Endodermal cell (in vitro differentiated cells): ENCODE measurements around the gene ZCCHC17. TPM values are rescaled to one million over a fixed set of nuclear protein-coding genes. Genes with fewer than 3 reads are reported as not detected.

Experiments used
- DNase-seq: peaks from one replicate; pipeline ENCODE4 v3.0.0-alpha.2; 2017
- H3K27ac ChIP-seq: 2 replicates; pipeline ENCODE4 v1.5.1; 2013; ENCODE audit warnings: mild to moderate bottlenecking, low read depth, low read length, moderate library complexity
- H3K27me3 ChIP-seq: 2 replicates; pipeline ENCODE4 v1.6.1; 2013; ENCODE audit warnings: mild to moderate bottlenecking, low read length, moderate library complexity; ENCODE audit not compliant: insufficient read depth, control insufficient read depth, poor library complexity, severe bottlenecking
- H3K36me3 ChIP-seq: 2 replicates; pipeline ENCODE4 v1.7.0; 2013; ENCODE audit warnings: mild to moderate bottlenecking, low read length, moderate library complexity; ENCODE audit not compliant: control insufficient read depth, insufficient read depth
- H3K4me1 ChIP-seq: one replicate; pipeline ENCODE4 v1.7.0; 2013; ENCODE audit warnings: low read length; ENCODE audit not compliant: control insufficient read depth, insufficient read depth
- H3K4me3 ChIP-seq: 2 replicates; pipeline ENCODE4 v1.5.1; 2013; ENCODE audit warnings: mild to moderate bottlenecking, low read length, moderate library complexity
- H3K9ac ChIP-seq: 2 replicates; pipeline ENCODE4 v1.6.1; 2013; ENCODE audit warnings: mild to moderate bottlenecking, low read length, moderate library complexity; ENCODE audit not compliant: poor library complexity, severe bottlenecking; ENCODE audit errors: extremely low read depth
- H3K9me3 ChIP-seq: 2 replicates; pipeline ENCODE4 v1.6.1; 2013; ENCODE audit warnings: mild to moderate bottlenecking, low read length, moderate library complexity; ENCODE audit not compliant: control insufficient read depth
- H3K27ac Mint-ChIP-seq: 2 replicates; pipeline ENCODE4 v1.8.0; 2020; ENCODE audit warnings: mixed read lengths
- H3K27me3 Mint-ChIP-seq: 2 replicates; pipeline ENCODE4 v1.8.0; 2021; ENCODE audit warnings: mild to moderate bottlenecking, mixed read lengths; ENCODE audit not compliant: insufficient read depth
- H3K36me3 Mint-ChIP-seq: 2 replicates; pipeline ENCODE4 v1.8.0; 2020; ENCODE audit warnings: low read depth, mixed read lengths
- H3K4me1 Mint-ChIP-seq: 2 replicates; pipeline ENCODE4 v1.8.0; 2020; ENCODE audit warnings: mixed read lengths
- H3K4me3 Mint-ChIP-seq: 2 replicates; pipeline ENCODE4 v1.8.0; 2020; ENCODE audit warnings: mild to moderate bottlenecking, moderate library complexity, mixed read lengths
- H3K9me3 Mint-ChIP-seq: 2 replicates; pipeline ENCODE4 v1.8.0; 2020; ENCODE audit warnings: mild to moderate bottlenecking, mixed read lengths
- WGBS, 2 experiments: methylation state at CpG; one replicate each; pipeline versions ENCODE4 v1.1.5 to v1.1.7; 2013; ENCODE audit warnings: missing lambda C conversion rate in 2 of 2, mixed read lengths in 1 of 2; ENCODE audit not compliant: insufficient coverage in 1 of 2, insufficient read length in 1 of 2; 5-methylcytosine and 5-hydroxymethylcytosine counted together
- total RNA-seq, 2 donors: library from RNA; stranded (reverse); fragmentation: NEBNext Ultra II Directional in 1 of 2; extraction: Animal tissue kit (Norgen Biotek cat#: 25700) in 1 of 2; gene quantifications; 2 replicates in 1 of 2; 3 replicates in 1 of 2; pipeline ENCODE4 v1.2.1, GENCODE V29; 2021
- TF ChIP-seq, protein P1 (sequence below): fragments of 200-600 bp; sonication (generic); conservative IDR thresholded peaks from 2 replicates; pipeline ENCODE4 v1.5.0; 2021; ENCODE audit warnings: antibody characterized with exemption, mild to moderate bottlenecking

The ZCCHC17 gene
- total RNA-seq, 2 donors from 2014 or later = 47.6 to 53.8 TPM

DNA sequence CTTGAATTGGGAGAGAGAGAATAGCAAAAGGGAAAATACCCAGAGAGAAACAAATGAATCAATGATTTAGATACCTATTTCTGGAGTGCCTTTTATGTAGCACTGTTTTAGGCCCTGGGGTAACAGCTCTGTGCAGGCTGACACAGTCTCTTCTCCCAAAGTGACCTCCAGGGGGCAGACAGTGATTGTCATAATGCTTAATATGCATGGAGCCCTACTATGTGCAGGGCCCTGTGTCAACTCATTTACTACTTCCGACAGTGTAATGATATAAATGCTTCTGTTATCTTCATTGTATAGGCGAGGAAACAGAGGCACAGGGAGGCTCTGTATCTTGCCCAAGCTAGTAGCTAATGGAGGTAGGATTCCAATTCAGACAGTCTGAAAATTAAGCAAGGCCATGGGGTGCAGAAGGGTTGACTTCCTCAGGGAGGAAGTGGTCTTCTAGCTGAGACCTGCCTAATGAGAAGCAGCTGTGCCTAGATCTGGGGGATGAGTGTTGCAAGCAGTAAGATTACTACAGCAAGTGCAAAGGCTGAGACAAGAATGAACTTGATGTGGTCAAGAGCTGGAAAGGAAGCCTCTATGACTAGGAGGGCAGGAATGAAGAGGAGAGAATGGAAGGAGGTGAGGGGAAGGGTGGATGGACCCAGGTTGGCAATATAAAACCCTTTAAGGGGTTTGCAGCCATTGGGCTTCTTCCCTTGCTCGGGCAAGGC lies 100.0 kb downstream of the ZCCHC17 start:
- Mint-ChIP-seq H3K4me3 (no peak overlapping the region), H3K4me1 (no peaks in the 10 kb centered on the region), H3K27me3 (peaks cover 10% of the 10 kb centered on the region), H3K9me3 (no peaks in the 10 kb centered on the region), H3K27ac (no peak overlapping the region), H3K36me3 (no peaks in the 10 kb centered on the region)
- Histone ChIP-seq H3K4me3 (no peak overlapping the region), H3K9ac (no peak overlapping the region), H3K36me3 (no peaks in the 10 kb centered on the region), H3K27me3 (no peaks in the 10 kb centered on the region), H3K27ac (no peak overlapping the region), H3K9me3 (no peaks in the 10 kb centered on the region), H3K4me1 (no peaks in the 10 kb centered on the region)
- DNase-seq = no peak
- 94 to 95% methylated on average over 2 to 3 of the region's 3 CpGs for WGBS, 2 experiments
- TF ChIP-seq, protein P1, sequence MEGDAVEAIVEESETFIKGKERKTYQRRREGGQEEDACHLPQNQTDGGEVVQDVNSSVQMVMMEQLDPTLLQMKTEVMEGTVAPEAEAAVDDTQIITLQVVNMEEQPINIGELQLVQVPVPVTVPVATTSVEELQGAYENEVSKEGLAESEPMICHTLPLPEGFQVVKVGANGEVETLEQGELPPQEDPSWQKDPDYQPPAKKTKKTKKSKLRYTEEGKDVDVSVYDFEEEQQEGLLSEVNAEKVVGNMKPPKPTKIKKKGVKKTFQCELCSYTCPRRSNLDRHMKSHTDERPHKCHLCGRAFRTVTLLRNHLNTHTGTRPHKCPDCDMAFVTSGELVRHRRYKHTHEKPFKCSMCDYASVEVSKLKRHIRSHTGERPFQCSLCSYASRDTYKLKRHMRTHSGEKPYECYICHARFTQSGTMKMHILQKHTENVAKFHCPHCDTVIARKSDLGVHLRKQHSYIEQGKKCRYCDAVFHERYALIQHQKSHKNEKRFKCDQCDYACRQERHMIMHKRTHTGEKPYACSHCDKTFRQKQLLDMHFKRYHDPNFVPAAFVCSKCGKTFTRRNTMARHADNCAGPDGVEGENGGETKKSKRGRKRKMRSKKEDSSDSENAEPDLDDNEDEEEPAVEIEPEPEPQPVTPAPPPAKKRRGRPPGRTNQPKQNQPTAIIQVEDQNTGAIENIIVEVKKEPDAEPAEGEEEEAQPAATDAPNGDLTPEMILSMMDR = peak; percentile 76

DNA sequence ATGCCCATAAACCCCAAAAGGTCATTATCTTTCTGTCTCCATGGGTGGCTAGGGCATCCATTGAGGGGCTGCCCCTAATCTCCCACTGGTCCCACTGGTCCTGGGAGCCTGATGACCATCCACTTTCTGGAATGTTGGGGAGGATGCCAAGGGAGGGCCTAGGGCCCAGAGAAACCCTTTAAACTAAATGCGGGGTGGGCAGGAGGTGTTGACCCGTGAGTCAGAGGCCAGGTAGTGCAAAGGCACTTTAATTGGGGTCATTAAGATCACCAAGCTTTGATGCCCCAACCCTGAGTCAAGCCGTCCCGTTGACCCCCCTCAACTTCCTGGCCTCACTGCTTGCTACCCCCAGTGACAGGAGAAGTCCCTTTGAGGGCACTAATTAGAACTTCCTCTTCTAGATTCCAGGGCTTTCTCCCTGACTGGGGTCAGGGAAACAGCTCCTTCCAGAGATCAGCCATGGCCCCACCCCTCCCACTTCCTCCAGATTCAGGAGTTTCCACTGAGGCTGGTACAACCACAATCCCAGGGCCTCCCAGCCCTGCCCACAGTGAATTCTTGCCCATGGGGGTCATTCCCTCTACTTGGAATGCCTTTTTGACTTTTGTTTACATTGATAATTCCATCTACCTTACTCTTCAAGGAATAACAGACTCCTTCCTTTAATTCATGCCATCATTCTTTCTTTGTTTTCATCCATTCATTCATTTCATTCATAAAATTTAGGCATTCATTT lies 100.7 kb downstream of the ZCCHC17 start:
- TF ChIP-seq, protein P1 = no peak
- H3K36me3 Mint-ChIP-seq = no peaks in the 10 kb centered on the region
- Histone ChIP-seq H3K36me3 (no peaks in the 10 kb centered on the region), H3K27me3 (no peaks in the 10 kb centered on the region), H3K4me1 (no peaks in the 10 kb centered on the region), H3K27ac (no peak overlapping the region), H3K4me3 (no peak overlapping the region), H3K9me3 (no peaks in the 10 kb centered on the region), H3K9ac (no peak overlapping the region)
- H3K27ac Mint-ChIP-seq = no peak overlapping the region
- peaks cover 10% of the 10 kb centered on the region for H3K27me3 Mint-ChIP-seq
- no peaks in the 10 kb centered on the region for H3K4me1 Mint-ChIP-seq
- no peak overlapping the region for H3K4me3 Mint-ChIP-seq
- WGBS, 2 experiments = 85 to 90% methylated on average over 4 of the region's 4 CpGs
- no peak for DNase-seq
- H3K9me3 Mint-ChIP-seq = no peaks in the 10 kb centered on the region

- TF ChIP-seq, protein P1 = no peak
- WGBS, 2 experiments = 90 to 99% methylated on average over 2 of the region's 2 CpGs
- Histone ChIP-seq H3K36me3 (no peaks in the 10 kb centered on the region), H3K4me1 (no peaks in the 10 kb centered on the region), H3K9ac (no peak overlapping the region), H3K4me3 (no peak overlapping the region), H3K27me3 (no peaks in the 10 kb centered on the region), H3K9me3 (no peaks in the 10 kb centered on the region), H3K27ac (no peak overlapping the region)
- Mint-ChIP-seq H3K27ac (no peak overlapping the region), H3K36me3 (no peaks in the 10 kb centered on the region), H3K27me3 (peaks cover 10% of the 10 kb centered on the region), H3K4me1 (no peaks in the 10 kb centered on the region), H3K4me3 (no peak overlapping the region), H3K9me3 (no peaks in the 10 kb centered on the region)
- DNase-seq = no peak
Observed at GRCh38 chr1:31398246-31398645, 101.4 kb downstream of the ZCCHC17 start.
